ENCODE measurements around the gene PFN1.
A peak's percentile ranks its signal among the peaks of the same experiment; 100 is the strongest.
"Not testable (repeated sequence)": the region's sequence is repeated elsewhere in the genome, so short reads cannot be mapped to it uniquely, and the experiment has no call there.

PFN1 gene

DNA sequence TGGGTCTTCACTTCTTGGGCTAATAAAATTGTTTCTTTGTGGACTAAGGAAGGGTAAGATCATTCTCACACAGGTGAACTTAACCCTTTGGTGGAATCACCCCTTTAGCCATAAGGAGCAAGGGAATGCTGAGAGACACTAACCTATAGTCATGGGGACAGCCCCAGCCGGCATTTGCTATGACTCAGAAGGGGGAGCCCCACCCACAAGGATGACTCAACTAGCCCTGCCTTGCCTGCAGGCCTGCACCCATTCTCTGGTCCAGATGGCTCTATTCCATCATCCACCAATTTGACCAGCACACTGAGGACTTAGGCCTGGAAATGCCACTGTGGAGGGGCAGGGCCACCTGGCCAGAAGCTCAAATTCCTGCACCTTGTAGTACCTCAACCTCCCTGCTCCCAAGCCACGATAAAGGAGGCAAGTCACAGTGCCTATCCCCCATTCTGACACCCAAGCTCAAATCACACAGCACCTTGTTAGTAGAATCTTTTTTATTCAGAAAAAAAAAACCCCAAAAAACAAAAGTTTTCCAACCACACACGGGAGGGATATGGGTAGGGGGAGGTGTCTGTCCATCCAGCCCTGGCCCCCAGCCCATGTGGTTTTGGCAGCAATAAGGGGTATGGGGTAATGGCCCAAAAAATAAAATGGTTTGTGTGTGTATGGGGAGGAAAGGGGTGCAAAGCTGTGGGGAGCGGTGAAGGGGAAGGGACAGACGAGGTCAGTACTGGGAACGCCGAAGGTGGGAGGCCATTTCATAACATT, 3.0 kb downstream of the PFN1 start:
- peak; percentile 72 for DNase-seq

DNA sequence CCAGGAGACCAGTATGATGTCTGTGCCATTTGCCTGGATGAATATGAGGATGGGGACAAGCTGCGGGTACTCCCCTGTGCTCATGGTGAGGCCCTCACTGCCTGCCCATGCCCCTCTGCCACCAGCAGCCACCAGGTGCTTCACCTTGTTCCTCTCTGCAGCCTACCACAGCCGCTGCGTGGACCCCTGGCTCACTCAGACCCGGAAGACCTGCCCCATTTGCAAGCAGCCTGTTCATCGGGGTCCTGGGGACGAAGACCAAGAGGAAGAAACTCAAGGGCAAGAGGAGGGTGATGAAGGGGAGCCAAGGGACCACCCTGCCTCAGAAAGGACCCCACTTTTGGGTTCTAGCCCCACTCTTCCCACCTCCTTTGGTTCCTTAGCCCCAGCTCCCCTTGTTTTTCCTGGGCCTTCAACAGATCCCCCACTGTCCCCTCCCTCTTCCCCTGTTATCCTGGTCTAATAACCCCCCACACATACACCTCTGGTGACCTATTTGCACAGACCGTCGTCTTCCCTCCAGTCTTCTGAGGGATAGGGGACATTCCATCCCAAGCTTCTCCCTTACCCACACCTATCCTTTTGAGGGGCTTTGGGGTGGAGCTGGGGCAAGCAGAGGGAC, 3.7 kb downstream of the PFN1 start:
- DNase-seq, result no peak

DNA sequence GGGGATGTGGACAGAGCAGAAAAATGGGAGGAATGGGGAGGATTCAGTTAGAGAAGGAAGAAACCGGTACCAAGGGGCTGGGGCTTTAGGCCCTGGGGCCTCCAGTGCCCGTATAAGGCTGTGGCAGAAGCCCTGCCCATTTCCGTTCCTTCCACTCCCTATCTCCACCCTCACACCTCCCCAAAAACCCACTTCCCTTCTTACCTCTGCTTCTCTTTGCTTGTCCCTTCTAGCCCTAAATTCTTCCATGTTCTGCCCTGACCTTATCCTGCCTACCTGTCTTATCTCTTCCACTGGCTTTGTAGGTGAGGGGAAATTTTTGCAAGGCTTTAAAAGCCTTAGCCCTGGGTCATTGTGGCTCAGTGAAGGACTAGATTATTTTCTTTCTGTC, 4.2 kb downstream of the PFN1 start:
- peak; percentile 37 for DNase-seq

DNA sequence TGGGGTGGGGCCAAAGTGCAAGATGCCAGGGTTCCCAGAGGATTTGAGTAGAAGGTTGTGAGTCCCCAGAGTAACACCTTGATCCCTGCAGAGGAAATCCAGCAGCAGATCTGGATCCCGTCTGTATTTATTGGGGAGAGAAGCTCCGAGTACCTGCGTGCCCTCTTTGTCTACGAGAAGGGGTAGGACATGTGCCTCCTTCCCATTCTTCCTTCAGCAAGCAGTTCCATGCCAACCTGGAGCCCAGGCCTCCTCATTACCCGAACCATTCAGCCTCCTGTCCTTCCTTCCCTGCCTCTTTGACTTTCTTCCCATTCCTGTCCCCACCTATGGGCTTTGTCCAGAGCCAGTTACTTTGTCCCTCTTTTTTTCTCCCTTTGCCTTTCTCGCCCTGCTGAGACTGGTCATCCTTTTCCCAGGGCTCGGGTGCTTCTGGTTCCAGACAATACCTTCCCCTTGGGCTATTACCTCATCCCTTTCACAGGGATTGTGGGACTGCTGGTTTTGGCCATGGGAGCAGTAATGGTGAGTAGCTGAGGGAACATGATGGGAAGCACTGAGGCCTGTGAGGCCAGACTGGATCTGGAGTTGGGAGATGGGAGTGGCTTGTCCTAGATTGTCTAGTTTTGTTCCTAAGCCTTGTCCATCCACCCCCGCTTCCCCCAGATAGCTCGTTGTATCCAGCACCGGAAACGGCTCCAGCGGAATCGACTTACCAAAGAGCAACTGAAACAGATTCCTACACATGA, 5.4 kb downstream of the PFN1 start:
- DNase-seq, result no peak

DNA sequence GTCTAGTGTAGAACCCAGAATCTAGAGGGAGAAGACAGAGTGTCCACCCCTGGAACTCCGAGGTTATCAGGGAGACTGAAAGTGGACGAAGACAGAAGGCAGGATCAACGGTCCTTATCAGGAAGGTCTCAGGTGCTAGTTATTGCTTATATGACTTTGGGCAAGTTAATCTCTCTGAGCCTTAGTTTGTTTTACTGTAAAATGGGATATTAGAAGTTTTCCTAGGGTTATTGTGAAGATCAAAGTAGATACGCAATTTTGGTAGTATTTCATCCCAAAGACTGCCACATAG, 7.1 kb downstream of the PFN1 start:
- no peak for DNase-seq

DNA sequence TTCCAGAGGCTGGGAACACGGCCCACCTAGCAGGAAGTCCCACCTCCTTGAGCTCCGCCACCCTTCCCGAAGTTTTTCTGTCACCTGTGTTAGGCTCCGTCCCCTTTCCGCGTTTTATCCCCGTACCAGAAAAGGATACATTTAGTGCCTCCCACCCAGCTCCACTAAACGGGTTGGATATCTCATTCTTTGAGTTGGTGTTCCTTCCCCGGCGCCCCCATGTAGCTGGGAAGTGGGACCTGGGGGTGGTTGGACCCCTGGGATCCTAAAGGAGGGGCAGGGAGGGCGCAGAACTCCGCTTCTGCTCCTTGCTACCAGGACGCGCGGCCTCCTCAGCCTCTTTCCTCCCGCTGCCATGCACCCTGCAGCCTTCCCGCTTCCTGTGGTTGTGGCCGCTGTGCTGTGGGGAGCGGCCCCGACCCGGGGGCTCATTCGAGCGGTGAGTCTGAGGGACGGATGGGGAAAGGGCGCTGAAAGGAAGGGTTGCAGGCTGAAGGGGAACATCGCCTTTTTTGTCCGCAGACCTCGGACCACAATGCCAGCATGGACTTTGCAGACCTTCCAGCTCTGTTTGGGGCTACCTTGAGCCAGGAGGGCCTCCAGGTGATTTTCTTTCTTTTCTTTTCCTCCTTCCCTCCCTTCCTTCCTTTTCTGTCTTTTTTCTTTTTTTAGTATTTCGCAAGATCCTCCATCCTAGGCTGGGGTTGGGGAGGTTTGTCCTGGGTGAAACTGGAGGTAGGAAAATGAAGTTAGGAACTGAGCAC, 7.6 kb downstream of the PFN1 start:
- peak; percentile 17 for DNase-seq

DNA sequence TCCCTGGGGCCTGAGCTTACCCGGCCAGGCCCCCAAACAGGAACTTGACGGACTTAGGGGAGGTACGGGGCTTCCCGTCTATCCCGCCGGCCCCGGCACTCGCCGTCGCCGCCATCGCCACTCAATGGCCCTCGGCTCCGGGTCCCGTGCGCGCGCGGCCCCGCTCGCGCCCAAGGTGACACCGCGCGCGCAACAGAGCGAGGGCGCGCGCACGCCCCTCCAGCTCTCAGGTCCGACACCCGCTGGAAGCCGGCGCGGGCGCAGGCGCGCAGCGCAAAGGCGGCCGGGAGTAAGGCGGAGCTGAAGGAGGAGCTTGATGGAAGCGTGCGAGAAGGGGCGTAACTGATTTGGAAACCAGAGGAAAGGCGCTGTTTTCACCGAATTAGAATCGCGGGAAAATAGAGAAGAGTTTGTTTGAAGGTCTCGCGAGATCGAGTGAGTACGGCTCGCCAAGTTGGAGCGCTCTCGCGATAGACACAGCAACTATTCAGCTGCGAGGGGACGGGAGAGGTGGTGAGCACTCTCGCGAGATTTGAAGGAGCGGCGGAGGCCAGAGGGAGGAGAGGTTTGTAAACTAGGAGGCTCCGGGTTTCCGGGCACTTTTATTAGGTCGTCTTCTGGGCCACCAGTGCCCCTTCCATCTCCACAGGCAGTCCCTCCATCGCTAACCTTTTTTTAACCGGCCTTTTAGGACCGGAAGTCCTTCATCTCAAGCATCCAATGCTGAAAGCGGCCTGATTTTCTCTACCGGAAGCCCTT, 8.4 kb downstream of the PFN1 start, which contains the start of the genes RNF167 and SLC25A11:
Gene RNF167 (plus strand): TSS at position 473 of the 759 bp plus-strand sequence. CDS start 642 bp downstream, outside the sequence.
Gene SLC25A11 (minus strand): TSS at position 251 of the 759 bp plus-strand sequence. CDS start 136 bp downstream, at position 115.
- peak; percentile 95 for DNase-seq

DNA sequence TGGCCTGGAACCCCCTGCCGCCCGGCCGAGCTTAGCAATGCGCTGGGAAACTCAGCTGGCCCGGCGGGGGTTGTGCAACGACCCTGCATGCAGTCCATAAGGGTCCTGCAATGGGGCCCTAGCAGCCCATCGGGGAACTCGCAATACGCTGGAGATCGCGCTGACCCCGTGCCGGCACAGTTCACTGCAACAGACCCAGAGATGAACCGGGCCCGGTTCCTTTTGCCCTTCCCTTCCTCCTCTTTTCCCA, 8.9 kb downstream of the PFN1 start:
- DNase-seq, result no peak

DNA sequence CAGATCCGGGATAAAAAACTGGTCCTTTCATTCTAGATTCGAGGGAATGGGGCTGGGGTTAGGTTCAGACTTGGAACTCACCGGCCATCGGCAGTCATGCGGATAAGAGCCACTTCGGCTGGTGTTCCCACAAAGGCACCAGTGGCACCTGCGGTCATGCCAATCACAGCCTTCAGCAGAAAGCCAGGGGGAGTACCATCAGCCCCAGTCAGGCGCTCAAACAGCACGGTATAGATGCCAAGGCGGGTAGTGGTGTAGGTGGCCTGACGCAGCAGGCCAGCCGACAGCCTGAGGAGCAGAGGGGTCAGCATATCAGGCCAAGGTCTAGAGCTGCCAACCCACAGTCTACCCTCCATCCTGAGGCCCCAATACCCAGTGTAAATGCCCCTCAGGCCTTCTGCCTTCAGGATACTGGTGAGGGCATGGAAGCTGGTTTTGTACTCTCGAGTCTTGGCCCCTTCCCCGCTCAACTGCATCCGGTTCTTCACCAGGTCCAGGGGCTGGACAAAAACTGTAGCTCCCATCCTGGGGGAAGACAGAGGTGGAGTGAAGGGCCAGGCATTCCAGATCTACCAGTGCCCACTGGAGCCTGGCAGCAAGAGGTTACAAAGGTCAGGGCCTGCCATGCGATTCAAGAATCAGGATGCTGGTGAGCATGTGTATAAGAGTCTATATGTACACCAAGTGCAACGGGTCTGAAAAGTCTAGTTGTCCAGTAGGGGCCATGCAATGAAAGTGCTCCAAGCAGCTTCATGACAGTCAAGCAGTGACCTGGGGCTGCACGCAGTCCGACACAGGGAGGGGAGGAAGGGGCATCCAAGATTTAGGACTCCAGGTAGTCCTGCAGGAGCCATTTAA, 9.4 kb downstream of the PFN1 start:
- DNase-seq, result no peak

DNA sequence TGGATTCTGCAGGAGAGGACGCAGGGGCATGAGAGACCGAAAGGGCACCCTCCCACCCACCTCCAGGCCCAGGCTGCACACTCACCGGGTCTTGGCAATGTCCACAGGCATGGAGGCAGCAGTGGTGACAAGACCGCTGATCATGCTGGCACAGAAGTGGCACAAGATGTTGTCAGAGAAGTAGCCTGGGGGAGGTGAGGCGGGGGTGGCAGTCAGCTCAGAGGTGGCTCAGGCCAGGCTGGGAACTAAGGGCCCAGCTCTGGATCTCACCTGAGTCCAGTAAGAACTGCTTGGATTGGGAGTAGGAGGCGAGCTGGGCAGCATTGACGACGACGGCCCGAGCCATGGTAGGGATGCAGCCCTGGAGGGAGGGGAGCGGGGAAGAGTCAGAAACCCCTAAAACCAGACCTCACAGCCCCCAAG, 10.2 kb downstream of the PFN1 start:
- no peak for DNase-seq

DNA sequence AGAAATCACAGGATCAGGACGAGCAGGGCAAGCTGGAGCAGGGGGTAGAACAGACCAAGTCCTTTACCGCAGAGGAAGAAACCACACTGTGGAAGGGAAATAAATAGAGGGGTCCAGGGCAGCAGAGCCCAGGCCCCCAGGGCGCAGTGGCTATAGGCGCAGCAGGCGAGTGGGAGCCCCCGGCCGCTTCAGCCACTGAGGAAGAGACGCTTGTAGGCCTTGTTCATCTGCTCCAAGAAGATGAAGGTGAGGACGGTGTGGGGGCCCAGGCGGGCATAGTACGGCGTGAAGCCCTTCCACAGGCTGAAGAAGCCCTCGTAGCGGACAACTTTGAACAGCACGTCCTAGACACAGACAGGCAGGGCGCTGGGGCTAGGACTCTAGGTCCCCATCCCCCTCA, 10.8 kb downstream of the PFN1 start:
- DNase-seq, result no peak

DNA sequence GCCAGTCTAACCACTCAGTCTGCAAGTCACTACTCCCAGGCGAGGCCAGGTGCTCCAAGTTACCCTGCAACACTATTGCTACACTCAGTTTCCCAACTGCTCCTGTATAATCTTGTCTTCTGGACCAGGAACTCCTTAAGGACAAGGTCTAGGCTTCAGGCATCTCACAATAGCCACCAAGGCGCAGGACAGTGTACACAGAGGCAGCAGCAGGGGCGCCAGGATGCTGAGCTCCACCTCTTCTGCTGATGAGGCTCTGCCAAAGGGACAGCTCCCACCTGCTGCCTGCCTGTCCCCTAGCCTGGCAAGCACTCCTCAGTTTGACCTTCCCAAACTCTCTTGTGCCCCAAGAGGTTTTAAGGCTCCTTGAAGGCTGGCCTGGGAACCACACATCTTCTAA, 11.9 kb downstream of the PFN1 start:
- no peak for DNase-seq

DNA sequence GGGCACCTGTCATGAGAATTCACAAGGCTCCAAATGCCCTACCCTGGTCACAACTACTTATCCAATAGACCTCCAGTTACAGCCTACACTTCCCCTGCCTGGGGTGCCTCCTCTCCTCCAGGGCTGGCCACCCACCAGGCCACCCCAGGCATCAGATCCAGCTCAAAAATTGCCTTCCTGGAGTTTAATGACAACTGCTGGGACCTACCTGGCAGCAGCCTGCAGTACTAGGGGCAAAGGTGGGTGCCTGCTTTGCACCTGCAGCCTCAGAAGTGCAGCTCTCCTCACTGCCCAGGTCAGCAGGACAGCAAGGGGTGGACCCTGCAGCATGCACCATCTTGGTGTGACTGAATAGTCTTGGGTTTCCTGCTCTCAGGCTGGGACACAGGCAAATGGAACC, 12.7 kb downstream of the PFN1 start:
- no peak for DNase-seq

DNA sequence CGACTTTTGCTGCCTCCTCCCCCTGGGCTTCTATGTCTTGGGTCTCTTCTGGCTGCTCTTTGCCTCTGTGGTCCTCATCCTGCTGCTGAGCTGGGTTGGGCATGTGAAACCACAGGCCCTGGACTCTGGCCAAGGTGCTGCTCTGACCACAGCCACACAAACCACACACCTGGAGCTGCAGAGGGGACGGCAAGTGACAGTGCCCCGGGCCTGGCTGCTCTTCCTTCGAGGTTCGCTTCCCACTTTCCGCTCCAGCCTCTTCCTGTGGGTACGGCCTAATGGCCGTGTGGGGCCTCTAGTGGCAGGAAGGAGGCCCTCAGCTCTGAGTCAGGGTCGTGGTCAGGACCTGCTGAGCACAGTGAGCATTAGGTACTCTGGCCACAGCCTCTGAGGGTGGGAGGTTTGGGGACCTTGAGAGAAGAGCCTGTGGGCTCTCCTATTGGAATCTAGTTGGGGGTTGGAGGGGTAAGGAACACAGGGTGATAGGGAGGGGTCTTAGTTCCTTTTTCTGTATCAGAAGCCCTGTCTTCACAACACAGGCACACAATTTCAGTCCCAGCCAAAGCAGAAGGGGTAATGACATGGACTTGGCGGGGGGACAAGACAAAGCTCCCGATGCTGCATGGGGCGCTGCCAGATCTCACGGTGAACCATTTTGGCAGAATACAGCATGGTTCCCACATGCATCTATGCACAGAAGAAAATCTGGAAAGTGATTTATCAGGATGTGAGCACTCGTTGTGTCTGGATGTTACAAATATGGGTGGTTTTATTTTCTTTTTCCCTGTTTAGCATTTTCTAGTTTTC, 14.0 kb downstream of the PFN1 start:
- no peak for DNase-seq

DNA sequence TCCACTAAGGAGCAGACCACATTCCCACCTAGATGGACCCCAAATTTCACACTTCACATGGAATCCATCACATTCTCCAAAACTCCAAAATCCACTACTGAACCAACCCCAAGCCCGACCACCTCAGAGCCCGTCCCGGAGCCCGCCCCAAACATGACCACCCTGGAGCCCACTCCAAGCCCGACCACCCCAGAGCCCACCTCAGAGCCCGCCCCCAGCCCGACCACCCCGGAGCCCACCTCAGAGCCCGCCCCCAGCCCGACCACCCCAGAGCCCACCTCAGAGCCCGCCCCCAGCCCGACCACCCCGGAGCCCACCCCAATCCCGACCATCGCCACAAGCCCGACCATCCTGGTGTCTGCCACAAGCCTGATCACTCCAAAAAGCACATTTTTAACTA, 14.7 kb downstream of the PFN1 start:
- DNase-seq, result no peak

DNA sequence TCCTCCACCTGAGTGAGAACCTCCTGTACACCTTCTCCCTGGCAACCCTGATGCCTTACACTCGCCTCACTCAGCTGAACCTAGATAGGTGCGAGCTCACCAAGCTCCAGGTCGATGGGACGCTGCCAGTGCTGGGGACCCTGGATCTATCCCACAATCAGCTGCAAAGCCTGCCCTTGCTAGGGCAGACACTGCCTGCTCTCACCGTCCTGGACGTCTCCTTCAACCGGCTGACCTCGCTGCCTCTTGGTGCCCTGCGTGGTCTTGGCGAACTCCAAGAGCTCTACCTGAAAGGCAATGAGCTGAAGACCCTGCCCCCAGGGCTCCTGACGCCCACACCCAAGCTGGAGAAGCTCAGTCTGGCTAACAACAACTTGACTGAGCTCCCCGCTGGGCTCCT, 15.6 kb downstream of the PFN1 start:
- DNase-seq, result no peak

DNA sequence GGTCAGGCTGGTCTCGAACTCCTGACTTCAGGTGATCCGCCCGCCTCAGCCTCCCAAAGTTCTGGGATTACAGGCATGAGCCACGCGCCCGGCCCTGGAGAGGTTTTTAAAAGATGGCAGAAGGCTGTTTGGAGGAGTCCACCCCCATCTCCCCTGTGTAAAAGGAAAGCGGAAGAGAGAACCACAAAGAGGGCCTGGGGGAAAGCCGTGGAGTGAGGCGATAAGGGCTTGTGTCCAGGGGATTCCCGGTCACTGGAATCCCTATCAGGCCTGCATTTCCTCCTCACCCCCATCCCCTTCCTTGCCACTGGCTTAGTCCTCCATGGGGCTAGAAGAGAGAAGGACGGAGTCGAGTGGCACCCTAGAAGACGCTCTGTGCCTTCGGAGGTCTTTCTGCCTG, 16.4 kb downstream of the PFN1 start, which contains the start of gene GP1BA:
Gene GP1BA (plus strand): TSS at position 315 of the 400 bp plus-strand sequence. CDS start 328 bp downstream, outside the sequence.
- DNase-seq, result no peak

DNA sequence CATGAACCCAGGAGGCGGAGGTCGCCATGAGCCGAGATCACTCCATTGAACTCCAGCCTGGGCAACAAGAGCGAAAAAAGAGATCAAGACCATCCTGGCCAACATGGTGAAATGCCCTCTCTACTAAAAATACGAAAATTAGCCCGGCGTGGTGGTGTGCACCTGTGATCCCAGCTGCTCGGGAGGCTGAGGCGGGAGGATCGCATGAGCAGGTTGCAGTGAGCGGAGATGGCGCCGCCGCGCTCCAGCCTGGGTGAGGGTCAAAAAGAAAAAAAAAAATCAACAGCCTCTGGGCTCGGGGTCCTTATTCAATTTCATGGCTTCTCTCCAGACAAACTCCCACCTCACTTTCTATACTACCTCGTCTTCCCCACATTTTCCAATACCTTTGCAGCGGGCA, 19.4 kb downstream of the PFN1 start:
- DNase-seq, result no peak

DNA sequence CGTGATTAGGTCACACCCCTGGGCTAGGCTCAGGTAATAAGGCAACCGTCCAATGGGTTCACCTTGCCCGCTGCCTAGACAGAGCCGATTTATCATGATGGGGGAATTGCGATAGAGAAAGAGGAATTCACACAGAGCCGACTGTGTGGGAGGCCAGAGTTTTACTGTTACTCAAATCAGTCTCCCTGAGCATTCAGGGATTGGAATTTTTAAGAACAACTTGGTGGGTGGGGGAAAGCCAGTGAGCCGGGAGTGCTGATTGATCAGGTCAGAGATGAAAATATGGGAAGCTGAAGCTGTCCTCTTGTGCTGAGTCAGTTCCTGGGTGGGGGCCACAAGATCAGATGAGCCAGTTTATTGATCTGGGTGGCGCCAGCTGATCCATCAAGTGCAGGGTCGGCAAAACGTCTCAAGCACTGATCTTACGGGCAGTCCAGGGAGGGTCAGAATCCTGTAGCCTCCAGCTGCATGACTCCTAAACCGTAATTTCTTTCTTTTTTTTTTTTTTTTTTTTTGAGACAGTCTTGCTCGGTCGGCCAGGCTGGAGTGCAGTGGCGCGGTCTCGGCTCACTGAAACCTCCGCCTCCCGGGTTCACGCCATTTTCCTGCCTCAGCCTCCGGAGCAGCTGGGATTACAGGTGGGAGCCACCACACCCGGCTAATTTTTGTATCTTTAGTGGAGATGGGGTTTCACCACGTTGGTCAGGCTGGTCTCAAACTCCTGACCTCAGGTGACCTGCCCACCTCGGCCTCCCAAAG, 21.6 kb downstream of the PFN1 start:
- DNase-seq, result not testable (repeated sequence)

DNA sequence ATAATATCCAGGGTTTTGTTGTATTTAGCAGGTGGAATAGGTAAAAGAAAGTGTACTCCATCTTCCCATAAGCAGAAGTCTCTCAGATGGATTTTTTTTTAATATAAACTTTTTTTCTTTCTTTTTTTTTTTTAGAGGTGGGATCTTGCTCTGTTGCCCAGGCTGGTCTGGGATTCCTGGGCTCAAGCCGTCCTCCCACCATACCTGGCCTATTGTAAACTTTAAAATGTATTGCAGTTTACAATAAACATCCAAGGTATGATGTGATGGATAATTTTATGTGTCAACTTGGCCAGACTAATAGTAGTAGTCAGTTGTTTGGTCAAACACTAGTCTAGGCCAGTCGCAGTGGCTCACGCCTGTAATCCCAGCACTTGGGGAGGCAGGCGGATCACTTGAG, 27.0 kb downstream of the PFN1 start:
- DNase-seq, result no peak

All from effector CD4-positive, alpha-beta T cell (primary cell).